IMR-90 (cell line): Measurements from ENCODE around the gene PSAP.

Experiments
- RFX5 ChIP-seq: IDR thresholded peaks from 2 replicates; pipeline ENCODE4 v1.8.0; 2012; ENCODE audit warnings: low read depth, mild to moderate bottlenecking, low read length, moderate library complexity
- TF ChIP-seq, protein P1 (sequence below): fragments of 150-350 bp; IDR thresholded peaks from 2 replicates; pipeline ENCODE4 v1.6.1; 2017; ENCODE audit warnings: mild to moderate bottlenecking, antibody characterized with exemption, low read length, low read depth

DNA sequence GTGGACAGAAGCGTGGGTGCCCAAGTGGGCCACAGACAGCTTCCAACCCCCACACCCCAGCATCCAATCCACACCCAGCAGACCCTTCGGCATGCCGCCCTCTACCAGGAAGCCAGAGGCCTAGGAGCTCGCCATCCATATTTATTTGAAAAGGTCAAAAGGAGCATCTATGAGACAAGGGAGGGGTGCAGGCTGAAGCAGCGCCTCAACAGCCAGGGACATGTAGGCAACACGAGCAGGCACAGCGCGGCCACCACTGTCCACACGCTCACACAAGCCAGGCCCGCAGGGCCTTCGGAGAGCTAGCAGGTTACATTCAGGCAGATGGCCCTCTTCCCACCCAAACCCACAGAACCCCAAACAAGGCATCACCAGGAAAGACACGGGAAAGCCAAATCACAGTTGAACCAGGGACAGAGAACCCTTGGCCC, 34.6 kb downstream of the PSAP start:
- TF ChIP-seq, protein P1, sequence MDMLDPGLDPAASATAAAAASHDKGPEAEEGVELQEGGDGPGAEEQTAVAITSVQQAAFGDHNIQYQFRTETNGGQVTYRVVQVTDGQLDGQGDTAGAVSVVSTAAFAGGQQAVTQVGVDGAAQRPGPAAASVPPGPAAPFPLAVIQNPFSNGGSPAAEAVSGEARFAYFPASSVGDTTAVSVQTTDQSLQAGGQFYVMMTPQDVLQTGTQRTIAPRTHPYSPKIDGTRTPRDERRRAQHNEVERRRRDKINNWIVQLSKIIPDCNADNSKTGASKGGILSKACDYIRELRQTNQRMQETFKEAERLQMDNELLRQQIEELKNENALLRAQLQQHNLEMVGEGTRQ, result no peak
- TF ChIP-seq RFX5, result no peak
